Thoracic aorta (tissue), 2 donors: ENCODE measurements around the gene FAM83C. TPM values are rescaled to one million over a fixed set of nuclear protein-coding genes. Genes with fewer than 3 reads are reported as not detected.

Source experiments
- ATAC-seq: fragments of 150-250 bp; one replicate; pipeline ENCODE4 v1.8.0; 2017; ENCODE audit warnings: low read depth; ENCODE audit not compliant: insufficient number of reproducible peaks, low FRiP score
- DNase-seq: peaks from one replicate; pipeline ENCODE4 v3.0.0-alpha.2; 2020; ENCODE audit warnings: low spot score
- H3K27ac ChIP-seq, 2 donors: fragments of 200-600 bp; sonication (generic); 1 replicate in 1 of 2; 2 replicates in 1 of 2; pipeline ENCODE4 v1.5.1; 2016; ENCODE audit warnings: mild to moderate bottlenecking in 2 of 2, moderate library complexity in 2 of 2
- H3K27me3 ChIP-seq: fragments of 200-600 bp; sonication (generic); replicated peaks from 2 replicates; pipeline ENCODE4 v1.6.0; 2016; ENCODE audit warnings: mild to moderate bottlenecking; ENCODE audit not compliant: insufficient read depth
- H3K36me3 ChIP-seq: fragments of 200-600 bp; sonication (generic); one replicate; pipeline ENCODE4 v1.5.1; 2016
- H3K4me1 ChIP-seq, 2 donors: fragments of 200-600 bp; sonication (generic); 1 replicate in 1 of 2; 2 replicates in 1 of 2; pipeline versions ENCODE4 v1.5.1 to v1.6.0; 2016; ENCODE audit warnings: low read depth in 2 of 2, mild to moderate bottlenecking in 1 of 2; ENCODE audit not compliant: control insufficient read depth in 1 of 2
- H3K4me3 ChIP-seq: fragments of 200-600 bp; sonication (generic); 2 replicates; pipeline ENCODE4 v1.5.1; 2016; ENCODE audit warnings: mild to moderate bottlenecking
- H3K9me3 ChIP-seq: fragments of 200-600 bp; sonication (generic); 2 replicates; pipeline ENCODE4 v1.5.1; 2016
- total RNA-seq, 2 donors: library from RNA; depleted of rRNA; stranded (reverse); fragments of >200 nt; gene quantifications; one replicate each; pipeline versions ENCODE4 v1.1.0 to v1.2.3, GENCODE V29; 2016
- TF ChIP-seq, protein P1 (sequence below): fragments of 200-600 bp; sonication (generic); IDR thresholded peaks from one replicate; pipeline ENCODE4 v1.5.1; 2019; ENCODE audit warnings: antibody characterized with exemption

The FAM83C gene
- total RNA-seq, 2 donors from 2014 or later = not detected

DNA sequence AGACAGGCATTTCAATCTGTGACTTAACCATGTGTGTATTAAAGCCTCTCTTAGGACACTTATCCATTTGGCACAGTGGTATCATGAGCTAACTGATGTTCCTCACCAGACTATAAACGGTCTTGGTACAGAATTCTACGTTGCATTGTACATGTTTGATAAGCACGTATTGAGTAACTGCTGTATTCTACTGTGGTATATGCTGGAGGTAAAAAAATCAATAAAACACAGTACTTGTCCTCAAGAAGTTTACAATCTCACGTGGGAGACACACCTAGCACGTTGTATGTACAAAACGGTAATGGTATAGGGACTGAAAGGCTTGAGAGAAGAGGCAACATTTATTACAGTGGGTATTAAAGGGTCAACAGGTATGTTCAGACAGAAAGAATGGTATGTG is 33.2 kb upstream of the FAM83C start:
- TF ChIP-seq, protein P1, sequence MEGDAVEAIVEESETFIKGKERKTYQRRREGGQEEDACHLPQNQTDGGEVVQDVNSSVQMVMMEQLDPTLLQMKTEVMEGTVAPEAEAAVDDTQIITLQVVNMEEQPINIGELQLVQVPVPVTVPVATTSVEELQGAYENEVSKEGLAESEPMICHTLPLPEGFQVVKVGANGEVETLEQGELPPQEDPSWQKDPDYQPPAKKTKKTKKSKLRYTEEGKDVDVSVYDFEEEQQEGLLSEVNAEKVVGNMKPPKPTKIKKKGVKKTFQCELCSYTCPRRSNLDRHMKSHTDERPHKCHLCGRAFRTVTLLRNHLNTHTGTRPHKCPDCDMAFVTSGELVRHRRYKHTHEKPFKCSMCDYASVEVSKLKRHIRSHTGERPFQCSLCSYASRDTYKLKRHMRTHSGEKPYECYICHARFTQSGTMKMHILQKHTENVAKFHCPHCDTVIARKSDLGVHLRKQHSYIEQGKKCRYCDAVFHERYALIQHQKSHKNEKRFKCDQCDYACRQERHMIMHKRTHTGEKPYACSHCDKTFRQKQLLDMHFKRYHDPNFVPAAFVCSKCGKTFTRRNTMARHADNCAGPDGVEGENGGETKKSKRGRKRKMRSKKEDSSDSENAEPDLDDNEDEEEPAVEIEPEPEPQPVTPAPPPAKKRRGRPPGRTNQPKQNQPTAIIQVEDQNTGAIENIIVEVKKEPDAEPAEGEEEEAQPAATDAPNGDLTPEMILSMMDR = no peak
- no peak overlapping the region for H3K4me3 ChIP-seq
- no peak overlapping the region for H3K27ac ChIP-seq
- no peaks in the 10 kb centered on the region for H3K4me1 ChIP-seq
- ATAC-seq (no peak), DNase-seq (no peak)
- H3K27me3 ChIP-seq = no peaks in the 10 kb centered on the region
- no peaks in the 10 kb centered on the region for H3K9me3 ChIP-seq
- H3K36me3 ChIP-seq = no peaks in the 10 kb centered on the region

DNA sequence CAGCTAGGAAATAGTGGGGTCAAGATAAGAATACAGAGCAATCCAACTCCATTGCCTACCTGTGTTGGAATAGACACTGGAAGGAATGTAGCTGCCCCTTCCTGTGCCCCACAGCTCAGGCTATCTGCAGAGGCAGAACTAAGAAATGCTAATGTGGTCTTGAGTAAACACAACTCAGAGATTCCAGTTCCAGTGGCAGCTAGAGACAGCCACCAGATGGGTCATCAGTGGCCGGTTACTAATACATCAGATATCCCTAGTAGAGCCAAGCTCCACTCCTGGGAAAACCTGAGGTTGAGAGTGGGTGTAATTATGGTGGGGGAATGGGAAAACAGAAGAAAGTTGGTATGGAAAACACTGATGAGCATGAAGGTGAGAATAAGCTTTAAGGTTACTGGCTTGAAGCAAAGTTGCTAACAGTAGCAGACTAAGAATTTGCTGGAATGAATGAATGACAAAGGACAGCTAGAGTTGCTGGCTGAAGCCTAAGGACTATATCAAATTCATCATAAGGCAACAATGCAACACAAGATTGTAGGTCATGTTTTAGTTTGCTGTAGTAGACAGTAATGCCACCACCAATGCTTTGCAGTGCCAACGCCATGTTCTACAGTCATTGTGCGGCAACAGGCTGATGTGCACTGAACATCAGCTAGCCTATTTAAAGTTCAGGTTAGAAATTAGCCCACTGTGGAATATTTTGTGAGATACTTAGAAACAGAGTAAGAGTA is 28.3 kb upstream of the FAM83C start:
- Histone ChIP-seq H3K27ac (no peak overlapping the region), H3K4me3 (no peak overlapping the region), H3K36me3 (no peaks in the 10 kb centered on the region), H3K9me3 (no peaks in the 10 kb centered on the region), H3K4me1 (peaks cover 6 to 8% of the 10 kb centered on the region in 2 donors), H3K27me3 (no peaks in the 10 kb centered on the region)
- TF ChIP-seq, protein P1 = no peak
- DNase-seq (no peak), ATAC-seq (no peak)

- TF ChIP-seq, protein P1 = no peak
- no peak overlapping the region for H3K27ac ChIP-seq
- H3K9me3 ChIP-seq = no peaks in the 10 kb centered on the region
- H3K36me3 ChIP-seq = no peaks in the 10 kb centered on the region
- H3K4me1 ChIP-seq = peaks cover 6 to 8% of the 10 kb centered on the region in 2 donors
- no peak for ATAC-seq
- no peak for DNase-seq
- H3K27me3 ChIP-seq = no peaks in the 10 kb centered on the region
- no peak overlapping the region for H3K4me3 ChIP-seq
Measured at GRCh38 chr20:35319871-35320197, 27.6 kb upstream of the FAM83C start.

DNA sequence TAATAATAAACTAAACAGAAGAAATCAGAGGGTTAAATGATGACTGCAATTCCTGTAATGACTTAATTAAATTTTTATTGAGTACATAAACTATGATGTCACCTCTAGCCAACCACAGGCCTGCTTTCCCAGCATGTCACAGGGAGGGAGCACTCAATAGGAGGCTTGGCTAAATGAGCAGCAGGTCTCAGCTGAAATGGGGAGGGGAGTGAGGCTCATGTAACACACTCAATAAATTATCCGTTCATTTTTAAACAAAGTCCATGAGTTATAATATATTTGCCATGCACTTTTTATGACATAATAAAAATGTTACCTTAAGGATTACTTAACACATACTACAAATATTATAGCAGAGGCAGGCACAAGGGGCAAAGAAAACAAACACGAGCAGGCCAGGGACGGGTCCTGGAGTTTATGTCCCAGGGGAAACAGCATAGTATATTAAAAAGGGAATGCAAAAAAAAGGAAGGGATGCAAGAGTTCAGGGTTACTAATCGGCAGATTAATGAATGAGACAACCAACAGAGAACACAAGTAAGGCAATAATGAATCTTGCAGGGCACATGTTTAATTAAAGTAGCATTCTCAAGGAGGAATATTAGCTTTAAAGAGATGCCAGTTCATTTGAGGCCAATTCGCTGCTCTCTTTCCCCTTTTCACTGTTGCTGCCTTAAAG is 27.1 kb upstream of the FAM83C start:
- H3K27me3 ChIP-seq = no peaks in the 10 kb centered on the region
- DNase-seq (no peak), ATAC-seq (no peak)
- no peak overlapping the region for H3K4me3 ChIP-seq
- H3K4me1 ChIP-seq = peaks cover 6 to 8% of the 10 kb centered on the region in 2 donors
- H3K36me3 ChIP-seq = no peaks in the 10 kb centered on the region
- H3K9me3 ChIP-seq = no peaks in the 10 kb centered on the region
- TF ChIP-seq, protein P1 = no peak
- H3K27ac ChIP-seq = no peak overlapping the region

- Histone ChIP-seq H3K4me3 (no peak overlapping the region), H3K4me1 (peaks cover 6 to 8% of the 10 kb centered on the region in 2 donors), H3K27ac (no peak overlapping the region), H3K9me3 (no peaks in the 10 kb centered on the region), H3K27me3 (no peaks in the 10 kb centered on the region), H3K36me3 (no peaks in the 10 kb centered on the region)
- DNase-seq = no peak
- TF ChIP-seq, protein P1 = no peak
- no peak for ATAC-seq
Measured at GRCh38 chr20:35318502-35319157, 26.4 kb upstream of the FAM83C start.
